ENCODE measurements around the gene CYB561D1. TPM values are rescaled to one million over a fixed set of nuclear protein-coding genes. Genes with fewer than 3 reads are reported as not detected.

The CYB561D1 gene
- total and polyA plus RNA-seq, 10 of the 15 experiments (the other 5 are each of a cell fraction or from before 2014, with no cell fraction given) = 0.68 to 9.0 (median 3.3) TPM

DNA sequence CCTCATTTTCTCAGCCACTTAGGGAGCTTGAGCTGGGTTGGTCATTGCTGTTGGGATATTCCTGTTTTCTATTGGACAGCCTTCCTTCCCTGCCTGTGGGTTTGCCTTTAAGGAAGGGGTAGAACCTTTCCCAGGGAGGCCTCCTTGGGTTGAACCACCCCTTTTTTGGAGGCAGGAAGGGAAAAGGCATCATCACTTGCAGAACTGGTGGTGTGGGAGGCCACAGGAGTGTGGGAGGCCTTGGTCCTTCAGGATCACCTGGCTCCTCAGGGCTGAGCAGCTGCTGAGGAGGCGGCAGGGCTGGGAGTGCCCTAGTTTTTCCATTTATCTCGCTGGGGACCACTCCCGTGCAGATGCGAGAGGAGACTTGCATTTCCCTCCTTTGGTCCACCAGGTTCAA is 667 bp upstream of the CYB561D1 start:
- BruUV-seq (replicated peaks) = no TSS peak
- peaks cover 9% of the 10 kb centered on the region for H3K79me2 ChIP-seq (ENCODE audit: control insufficient read depth, insufficient read depth, low read length)
- H3K9me3 ChIP-seq (replicated peaks; ENCODE audit: control insufficient read depth, insufficient read depth, low read length) = no peaks in the 10 kb centered on the region
- H3K36me3 ChIP-seq (ENCODE audit: control insufficient read depth in 2 of 2, insufficient read depth in 2 of 2, low read length in 1 of 2) = peaks cover 8 to 9% of the 10 kb centered on the region in 2 experiments; a peak in 3 of 4 replicates
- RAD21 ChIA-PET (ENCODE audit: unreplicated experiment) = interaction anchor here (0.8 to 13.4 kb wide), 8 partner anchors 13 to 131 kb away, joined by 3 to 422 read pairs (median 4); no protein-coding TSS in a partner anchor
- intact Hi-C loops (cut with micrococcal nuclease; ENCODE audit: unreplicated experiment) (loop anchor here (5.0 kb wide), 1 partner anchor 129 kb away; no protein-coding TSS in a partner anchor), in situ Hi-C loops (cut with MboI) (loop anchor here (5.0 kb wide), 1 partner anchor 39 kb away; no protein-coding TSS in a partner anchor)
- peak overlapping the region; percentile 39; the same call in 1 of the 2 replicates for H3K4me2 ChIP-seq (ENCODE audit: control insufficient read depth, insufficient read depth)
- ATAC-seq (no peak), DNase-seq (ENCODE audit: low read depth, low spot score) (no peak), FAIRE-seq (no peak)
- POLR2A ChIA-PET = interaction anchor here (1.2 to 2.5 kb wide), 7 partner anchors 10 to 66 kb away, joined by 3 to 17 read pairs (median 7); partner anchors contain the start of gene ATXN7L2
- CTCF ChIA-PET = interaction anchor here (0.8 to 26.7 kb wide), 13 partner anchors 9 to 214 kb away, joined by 3 to 1280 read pairs (median 5); partner anchors contain the start of genes AMIGO1, ATXN7L2, GNAI3 and GPR61
- WGBS (ENCODE audit: insufficient coverage, insufficient replicate concordance, low lambda C conversion rate, missing lambda C conversion rate) = 73% methylated on average over 4 of the region's 4 CpGs
- SMC1A ChIA-PET (ENCODE audit: uncharacterized antibody, unreplicated experiment) = interaction anchor here (1.0 to 14.4 kb wide), 4 partner anchors 8 to 144 kb away, joined by 3 to 431 read pairs (median 5); no protein-coding TSS in a partner anchor
- peak overlapping the region; percentile 34; the same call in 1 of the 2 replicates for H3K4me3 ChIP-seq
- no peak overlapping the region for H3K27ac ChIP-seq (ENCODE audit: control insufficient read depth, insufficient read depth)
- H3K4me1 ChIP-seq (ENCODE audit: control insufficient read depth, insufficient read depth, low read length) = peaks cover 4% of the 10 kb centered on the region
- H3K27me3 ChIP-seq (replicated peaks in 1 of 2; ENCODE audit: control insufficient read depth in 2 of 2, insufficient read depth in 2 of 2, low read length in 1 of 2) = no peaks in the 10 kb centered on the region
- peak overlapping the region; percentile 99 for H2AFZ ChIP-seq (ENCODE audit: control insufficient read depth, low read depth, low read length)
- peak overlapping the region; percentile 77; the same call in 1 of the 2 replicates for H3K9ac ChIP-seq (ENCODE audit: control insufficient read depth, insufficient read depth, low read length)
- no peaks in the 10 kb centered on the region for H4K20me1 ChIP-seq (ENCODE audit: control insufficient read depth, insufficient read depth)
- TF ChIP-seq SUPT20H (IDR thresholded peaks at IDR 0.05; ENCODE audit: borderline replicate concordance, control insufficient read depth, low read depth, low read length) (no peak), ATF7 (IDR thresholded peaks at IDR 0.05; ENCODE audit: low read depth) (no peak), NFIC (IDR thresholded peaks at IDR 0.05; ENCODE audit: low read depth, low read length) (no peak), CREM (IDR thresholded peaks at IDR 0.05; ENCODE audit: low read depth) (no peak), TCF3 (IDR thresholded peaks at IDR 0.05; ENCODE audit: borderline replicate concordance, insufficient read depth, low read depth, low read length) (no peak), STAT3 (IDR thresholded peaks at IDR 0.05; ENCODE audit: low read depth, low read length) (no peak)
- TF ChIP-seq, protein P1, sequence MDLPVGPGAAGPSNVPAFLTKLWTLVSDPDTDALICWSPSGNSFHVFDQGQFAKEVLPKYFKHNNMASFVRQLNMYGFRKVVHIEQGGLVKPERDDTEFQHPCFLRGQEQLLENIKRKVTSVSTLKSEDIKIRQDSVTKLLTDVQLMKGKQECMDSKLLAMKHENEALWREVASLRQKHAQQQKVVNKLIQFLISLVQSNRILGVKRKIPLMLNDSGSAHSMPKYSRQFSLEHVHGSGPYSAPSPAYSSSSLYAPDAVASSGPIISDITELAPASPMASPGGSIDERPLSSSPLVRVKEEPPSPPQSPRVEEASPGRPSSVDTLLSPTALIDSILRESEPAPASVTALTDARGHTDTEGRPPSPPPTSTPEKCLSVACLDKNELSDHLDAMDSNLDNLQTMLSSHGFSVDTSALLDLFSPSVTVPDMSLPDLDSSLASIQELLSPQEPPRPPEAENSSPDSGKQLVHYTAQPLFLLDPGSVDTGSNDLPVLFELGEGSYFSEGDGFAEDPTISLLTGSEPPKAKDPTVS (IDR thresholded peaks at IDR 0.05; ENCODE audit: low read depth, low read length) = no peak
- TF ChIP-seq, protein P2, sequence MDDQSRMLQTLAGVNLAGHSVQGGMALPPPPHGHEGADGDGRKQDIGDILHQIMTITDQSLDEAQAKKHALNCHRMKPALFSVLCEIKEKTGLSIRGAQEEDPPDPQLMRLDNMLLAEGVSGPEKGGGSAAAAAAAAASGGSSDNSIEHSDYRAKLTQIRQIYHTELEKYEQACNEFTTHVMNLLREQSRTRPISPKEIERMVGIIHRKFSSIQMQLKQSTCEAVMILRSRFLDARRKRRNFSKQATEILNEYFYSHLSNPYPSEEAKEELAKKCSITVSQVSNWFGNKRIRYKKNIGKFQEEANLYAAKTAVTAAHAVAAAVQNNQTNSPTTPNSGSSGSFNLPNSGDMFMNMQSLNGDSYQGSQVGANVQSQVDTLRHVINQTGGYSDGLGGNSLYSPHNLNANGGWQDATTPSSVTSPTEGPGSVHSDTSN (IDR thresholded peaks at IDR 0.05; ENCODE audit: insufficient replicate concordance, low read depth, low read length) = no peak
- TF ChIP-seq, protein P3, sequence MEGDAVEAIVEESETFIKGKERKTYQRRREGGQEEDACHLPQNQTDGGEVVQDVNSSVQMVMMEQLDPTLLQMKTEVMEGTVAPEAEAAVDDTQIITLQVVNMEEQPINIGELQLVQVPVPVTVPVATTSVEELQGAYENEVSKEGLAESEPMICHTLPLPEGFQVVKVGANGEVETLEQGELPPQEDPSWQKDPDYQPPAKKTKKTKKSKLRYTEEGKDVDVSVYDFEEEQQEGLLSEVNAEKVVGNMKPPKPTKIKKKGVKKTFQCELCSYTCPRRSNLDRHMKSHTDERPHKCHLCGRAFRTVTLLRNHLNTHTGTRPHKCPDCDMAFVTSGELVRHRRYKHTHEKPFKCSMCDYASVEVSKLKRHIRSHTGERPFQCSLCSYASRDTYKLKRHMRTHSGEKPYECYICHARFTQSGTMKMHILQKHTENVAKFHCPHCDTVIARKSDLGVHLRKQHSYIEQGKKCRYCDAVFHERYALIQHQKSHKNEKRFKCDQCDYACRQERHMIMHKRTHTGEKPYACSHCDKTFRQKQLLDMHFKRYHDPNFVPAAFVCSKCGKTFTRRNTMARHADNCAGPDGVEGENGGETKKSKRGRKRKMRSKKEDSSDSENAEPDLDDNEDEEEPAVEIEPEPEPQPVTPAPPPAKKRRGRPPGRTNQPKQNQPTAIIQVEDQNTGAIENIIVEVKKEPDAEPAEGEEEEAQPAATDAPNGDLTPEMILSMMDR (IDR thresholded peaks at IDR 0.05 in 2 of 3, conservative IDR thresholded peaks at IDR 0.05 in 1 of 3; ENCODE audit: control insufficient read depth in 2 of 3, extremely low read depth in 1 of 3, insufficient read depth in 1 of 3, low read depth in 3 of 3, low read length in 3 of 3) = no peak
- TF ChIP-seq, protein P4, sequence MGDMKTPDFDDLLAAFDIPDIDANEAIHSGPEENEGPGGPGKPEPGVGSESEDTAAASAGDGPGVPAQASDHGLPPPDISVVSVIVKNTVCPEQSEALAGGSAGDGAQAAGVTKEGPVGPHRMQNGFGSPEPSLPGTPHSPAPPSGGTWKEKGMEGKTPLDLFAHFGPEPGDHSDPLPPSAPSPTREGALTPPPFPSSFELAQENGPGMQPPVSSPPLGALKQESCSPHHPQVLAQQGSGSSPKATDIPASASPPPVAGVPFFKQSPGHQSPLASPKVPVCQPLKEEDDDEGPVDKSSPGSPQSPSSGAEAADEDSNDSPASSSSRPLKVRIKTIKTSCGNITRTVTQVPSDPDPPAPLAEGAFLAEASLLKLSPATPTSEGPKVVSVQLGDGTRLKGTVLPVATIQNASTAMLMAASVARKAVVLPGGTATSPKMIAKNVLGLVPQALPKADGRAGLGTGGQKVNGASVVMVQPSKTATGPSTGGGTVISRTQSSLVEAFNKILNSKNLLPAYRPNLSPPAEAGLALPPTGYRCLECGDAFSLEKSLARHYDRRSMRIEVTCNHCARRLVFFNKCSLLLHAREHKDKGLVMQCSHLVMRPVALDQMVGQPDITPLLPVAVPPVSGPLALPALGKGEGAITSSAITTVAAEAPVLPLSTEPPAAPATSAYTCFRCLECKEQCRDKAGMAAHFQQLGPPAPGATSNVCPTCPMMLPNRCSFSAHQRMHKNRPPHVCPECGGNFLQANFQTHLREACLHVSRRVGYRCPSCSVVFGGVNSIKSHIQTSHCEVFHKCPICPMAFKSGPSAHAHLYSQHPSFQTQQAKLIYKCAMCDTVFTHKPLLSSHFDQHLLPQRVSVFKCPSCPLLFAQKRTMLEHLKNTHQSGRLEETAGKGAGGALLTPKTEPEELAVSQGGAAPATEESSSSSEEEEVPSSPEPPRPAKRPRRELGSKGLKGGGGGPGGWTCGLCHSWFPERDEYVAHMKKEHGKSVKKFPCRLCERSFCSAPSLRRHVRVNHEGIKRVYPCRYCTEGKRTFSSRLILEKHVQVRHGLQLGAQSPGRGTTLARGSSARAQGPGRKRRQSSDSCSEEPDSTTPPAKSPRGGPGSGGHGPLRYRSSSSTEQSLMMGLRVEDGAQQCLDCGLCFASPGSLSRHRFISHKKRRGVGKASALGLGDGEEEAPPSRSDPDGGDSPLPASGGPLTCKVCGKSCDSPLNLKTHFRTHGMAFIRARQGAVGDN (IDR thresholded peaks at IDR 0.05) = no peak
- TF ChIP-seq, protein P5, sequence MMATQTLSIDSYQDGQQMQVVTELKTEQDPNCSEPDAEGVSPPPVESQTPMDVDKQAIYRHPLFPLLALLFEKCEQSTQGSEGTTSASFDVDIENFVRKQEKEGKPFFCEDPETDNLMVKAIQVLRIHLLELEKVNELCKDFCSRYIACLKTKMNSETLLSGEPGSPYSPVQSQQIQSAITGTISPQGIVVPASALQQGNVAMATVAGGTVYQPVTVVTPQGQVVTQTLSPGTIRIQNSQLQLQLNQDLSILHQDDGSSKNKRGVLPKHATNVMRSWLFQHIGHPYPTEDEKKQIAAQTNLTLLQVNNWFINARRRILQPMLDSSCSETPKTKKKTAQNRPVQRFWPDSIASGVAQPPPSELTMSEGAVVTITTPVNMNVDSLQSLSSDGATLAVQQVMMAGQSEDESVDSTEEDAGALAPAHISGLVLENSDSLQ (IDR thresholded peaks at IDR 0.05) = no peak
